ENCODE data around the gene CDK18. TPM values are rescaled to one million over a fixed set of nuclear protein-coding genes. Genes with fewer than 3 reads are reported as not detected.

The CDK18 gene
- total and polyA plus RNA-seq, 9 of the 15 experiments (the other 6 are each of a cell fraction or from before 2014, with no cell fraction given) = 0.05 to 0.69 (median 0.17) TPM; not detected in 2

- TF ChIP-seq, protein P1, sequence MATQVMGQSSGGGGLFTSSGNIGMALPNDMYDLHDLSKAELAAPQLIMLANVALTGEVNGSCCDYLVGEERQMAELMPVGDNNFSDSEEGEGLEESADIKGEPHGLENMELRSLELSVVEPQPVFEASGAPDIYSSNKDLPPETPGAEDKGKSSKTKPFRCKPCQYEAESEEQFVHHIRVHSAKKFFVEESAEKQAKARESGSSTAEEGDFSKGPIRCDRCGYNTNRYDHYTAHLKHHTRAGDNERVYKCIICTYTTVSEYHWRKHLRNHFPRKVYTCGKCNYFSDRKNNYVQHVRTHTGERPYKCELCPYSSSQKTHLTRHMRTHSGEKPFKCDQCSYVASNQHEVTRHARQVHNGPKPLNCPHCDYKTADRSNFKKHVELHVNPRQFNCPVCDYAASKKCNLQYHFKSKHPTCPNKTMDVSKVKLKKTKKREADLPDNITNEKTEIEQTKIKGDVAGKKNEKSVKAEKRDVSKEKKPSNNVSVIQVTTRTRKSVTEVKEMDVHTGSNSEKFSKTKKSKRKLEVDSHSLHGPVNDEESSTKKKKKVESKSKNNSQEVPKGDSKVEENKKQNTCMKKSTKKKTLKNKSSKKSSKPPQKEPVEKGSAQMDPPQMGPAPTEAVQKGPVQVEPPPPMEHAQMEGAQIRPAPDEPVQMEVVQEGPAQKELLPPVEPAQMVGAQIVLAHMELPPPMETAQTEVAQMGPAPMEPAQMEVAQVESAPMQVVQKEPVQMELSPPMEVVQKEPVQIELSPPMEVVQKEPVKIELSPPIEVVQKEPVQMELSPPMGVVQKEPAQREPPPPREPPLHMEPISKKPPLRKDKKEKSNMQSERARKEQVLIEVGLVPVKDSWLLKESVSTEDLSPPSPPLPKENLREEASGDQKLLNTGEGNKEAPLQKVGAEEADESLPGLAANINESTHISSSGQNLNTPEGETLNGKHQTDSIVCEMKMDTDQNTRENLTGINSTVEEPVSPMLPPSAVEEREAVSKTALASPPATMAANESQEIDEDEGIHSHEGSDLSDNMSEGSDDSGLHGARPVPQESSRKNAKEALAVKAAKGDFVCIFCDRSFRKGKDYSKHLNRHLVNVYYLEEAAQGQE (IDR thresholded peaks at IDR 0.05; ENCODE audit: borderline replicate concordance) = no peak
- TF ChIP-seq, protein P1 (CRISPR knock-in tag; IDR thresholded peaks at IDR 0.05; ENCODE audit: low read depth) = no peak
- no peak for TF ChIP-seq ZNF384 (IDR thresholded peaks at IDR 0.05; ENCODE audit: low read depth, low read length)
- no peak for TF ChIP-seq ZNF507 (tag; conservative IDR thresholded peaks at IDR 0.05)
- TF ChIP-seq EGR1 (conservative IDR thresholded peaks at IDR 0.05) = no peak
- TF ChIP-seq ZNF239 (CRISPR knock-in tag; IDR thresholded peaks at IDR 0.05) = no peak
These were observed 31.0 kb upstream of the CDK18 start (continued) for GRCh38 chr1:205473475-205473874.
